K562 (cell line): ENCODE data around the gene TLE4.

Experiments used
- CEBPB ChIP-seq: fragments of 450-650 bp; IDR thresholded peaks from 2 replicates; pipeline ENCODE4 v1.6.1; 2016; ENCODE audit warnings: missing genetic modification characterization, missing compliant biosample characterization
- HEY1 ChIP-seq: fragments of 250-450 bp; sonication (Bioruptor Pico); IDR thresholded peaks from 2 replicates; pipeline ENCODE4 v1.5.0; 2020; ENCODE audit warnings: mild to moderate bottlenecking, moderate library complexity, borderline replicate concordance
- STAT5B ChIP-seq: fragments of 250-450 bp; sonication (Bioruptor Pico); IDR thresholded peaks from 2 replicates; pipeline ENCODE4 v1.8.0; 2021; ENCODE audit warnings: mild to moderate bottlenecking, inconsistent platforms
- TF ChIP-seq, protein P1 (sequence below): sonication (generic); formaldehyde crosslinking; IDR thresholded peaks from 2 replicates; pipeline ENCODE4 v1.8.0; 2022; ENCODE audit warnings: mild to moderate bottlenecking, missing genetic modification reagents

DNA sequence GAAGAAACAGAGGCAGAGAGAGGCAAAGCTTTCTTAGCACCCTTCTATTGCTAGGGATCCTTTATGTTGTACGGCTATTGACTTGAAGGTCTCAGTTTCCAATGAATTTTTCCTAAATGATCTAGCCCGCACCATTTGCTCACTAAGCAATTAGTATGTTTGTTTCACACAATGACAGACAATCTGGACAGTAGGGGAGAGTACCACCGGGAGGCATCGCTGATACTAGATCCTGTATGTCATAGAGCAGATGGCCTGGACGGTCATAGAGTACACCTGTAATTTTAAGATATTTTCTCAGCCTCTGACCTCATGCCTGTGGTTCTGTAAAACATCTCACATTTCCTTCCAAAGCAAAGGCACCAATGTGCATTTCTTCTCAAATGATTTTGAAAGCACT lies 194.3 kb downstream of the TLE4 start:
- TF ChIP-seq STAT5B (CRISPR knock-in tag) (no peak), HEY1 (CRISPR knock-in tag) (no peak), CEBPB (tag) (no peak)
- TF ChIP-seq, protein P1, sequence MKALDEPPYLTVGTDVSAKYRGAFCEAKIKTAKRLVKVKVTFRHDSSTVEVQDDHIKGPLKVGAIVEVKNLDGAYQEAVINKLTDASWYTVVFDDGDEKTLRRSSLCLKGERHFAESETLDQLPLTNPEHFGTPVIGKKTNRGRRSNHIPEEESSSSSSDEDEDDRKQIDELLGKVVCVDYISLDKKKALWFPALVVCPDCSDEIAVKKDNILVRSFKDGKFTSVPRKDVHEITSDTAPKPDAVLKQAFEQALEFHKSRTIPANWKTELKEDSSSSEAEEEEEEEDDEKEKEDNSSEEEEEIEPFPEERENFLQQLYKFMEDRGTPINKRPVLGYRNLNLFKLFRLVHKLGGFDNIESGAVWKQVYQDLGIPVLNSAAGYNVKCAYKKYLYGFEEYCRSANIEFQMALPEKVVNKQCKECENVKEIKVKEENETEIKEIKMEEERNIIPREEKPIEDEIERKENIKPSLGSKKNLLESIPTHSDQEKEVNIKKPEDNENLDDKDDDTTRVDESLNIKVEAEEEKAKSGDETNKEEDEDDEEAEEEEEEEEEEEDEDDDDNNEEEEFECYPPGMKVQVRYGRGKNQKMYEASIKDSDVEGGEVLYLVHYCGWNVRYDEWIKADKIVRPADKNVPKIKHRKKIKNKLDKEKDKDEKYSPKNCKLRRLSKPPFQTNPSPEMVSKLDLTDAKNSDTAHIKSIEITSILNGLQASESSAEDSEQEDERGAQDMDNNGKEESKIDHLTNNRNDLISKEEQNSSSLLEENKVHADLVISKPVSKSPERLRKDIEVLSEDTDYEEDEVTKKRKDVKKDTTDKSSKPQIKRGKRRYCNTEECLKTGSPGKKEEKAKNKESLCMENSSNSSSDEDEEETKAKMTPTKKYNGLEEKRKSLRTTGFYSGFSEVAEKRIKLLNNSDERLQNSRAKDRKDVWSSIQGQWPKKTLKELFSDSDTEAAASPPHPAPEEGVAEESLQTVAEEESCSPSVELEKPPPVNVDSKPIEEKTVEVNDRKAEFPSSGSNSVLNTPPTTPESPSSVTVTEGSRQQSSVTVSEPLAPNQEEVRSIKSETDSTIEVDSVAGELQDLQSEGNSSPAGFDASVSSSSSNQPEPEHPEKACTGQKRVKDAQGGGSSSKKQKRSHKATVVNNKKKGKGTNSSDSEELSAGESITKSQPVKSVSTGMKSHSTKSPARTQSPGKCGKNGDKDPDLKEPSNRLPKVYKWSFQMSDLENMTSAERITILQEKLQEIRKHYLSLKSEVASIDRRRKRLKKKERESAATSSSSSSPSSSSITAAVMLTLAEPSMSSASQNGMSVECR = no peak
